Fibroblast of lung (primary cell): ENCODE results near the gene FAM3D. TPM values are rescaled to one million over a fixed set of nuclear protein-coding genes. Genes with fewer than 3 reads are reported as not detected.

Experiments
- DNase-seq, 2 donors: peaks; one replicate each; pipeline versions ENCODE4 v3.0.0 to v3.0.0-alpha.2; 2010; ENCODE audit warnings: low read depth in 2 of 2
- H2AFZ ChIP-seq: 2 replicates; pipeline ENCODE4 v1.5.1; 2012; ENCODE audit warnings: low read length, control low read depth, inconsistent platforms
- H3K27ac ChIP-seq: 2 replicates; pipeline ENCODE4 v1.5.1; 2011; ENCODE audit warnings: low read length, control low read depth; ENCODE audit not compliant: insufficient read depth
- H3K27me3 ChIP-seq: 2 replicates; pipeline ENCODE4 v1.5.1; 2011; ENCODE audit warnings: mild to moderate bottlenecking, low read length; ENCODE audit not compliant: control insufficient read depth, insufficient read depth
- H3K36me3 ChIP-seq: 2 replicates; pipeline ENCODE4 v1.5.1; 2011; ENCODE audit warnings: low read length; ENCODE audit not compliant: control insufficient read depth, insufficient read depth
- H3K4me1 ChIP-seq: 2 replicates; pipeline ENCODE4 v1.5.1; 2011; ENCODE audit warnings: low read length; ENCODE audit not compliant: control insufficient read depth, insufficient read depth; ENCODE audit errors: extremely low read depth
- H3K4me2 ChIP-seq: 2 replicates; pipeline ENCODE4 v1.5.1; 2011; ENCODE audit warnings: low read length, control low read depth; ENCODE audit not compliant: insufficient read depth; ENCODE audit errors: extremely low read depth
- H3K4me3 ChIP-seq, 4 experiments: fragments of 200-600 bp in 1 of 4; sonication (generic) in 1 of 4; replicated peaks in 1 of 4; 2 replicates each; pipeline ENCODE4 v1.5.1; 2011 to 2016; ENCODE audit warnings: low read length in 4 of 4, low read depth in 3 of 4, mild to moderate bottlenecking in 3 of 4, control low read depth in 2 of 4, inconsistent platforms in 1 of 4, mixed read lengths in 1 of 4; ENCODE audit not compliant: insufficient read depth in 1 of 4; ENCODE audit errors: control extremely low read depth in 1 of 4
- H3K79me2 ChIP-seq: 2 replicates; pipeline ENCODE4 v1.5.1; 2012; ENCODE audit warnings: mild to moderate bottlenecking, low read length, inconsistent platforms; ENCODE audit not compliant: control insufficient read depth, insufficient read depth
- H3K9ac ChIP-seq: 2 replicates; pipeline ENCODE4 v1.5.1; 2011; ENCODE audit warnings: mild to moderate bottlenecking, low read length, control low read depth; ENCODE audit not compliant: insufficient read depth
- H3K9me3 ChIP-seq: 2 replicates; pipeline ENCODE4 v1.5.1; 2012; ENCODE audit warnings: low read depth, low read length; ENCODE audit not compliant: control insufficient read depth, insufficient read depth
- H4K20me1 ChIP-seq: 2 replicates; pipeline ENCODE4 v1.5.1; 2011; ENCODE audit warnings: low read length; ENCODE audit not compliant: control insufficient read depth, insufficient read depth; ENCODE audit errors: extremely low read depth
- EZH2 ChIP-seq: IDR thresholded peaks from 2 replicates; pipeline ENCODE4 v1.5.1; 2012; ENCODE audit warnings: low read length, control low read depth, mild to moderate bottlenecking; ENCODE audit errors: missing control alignments
- polyA plus RNA-seq, 2 donors: library from polyadenylated mRNA; depleted of rRNA in 1 of 2; stranded (reverse) in 1 of 2; unstranded in 1 of 2; fragments of >200 nt; gene quantifications; 2 replicates each; pipeline ENCODE4 v1.2.1, GENCODE V29; 2011 to 2012; ENCODE audit warnings: missing spikeins in 1 of 2
- total RNA-seq: library from RNA; depleted of rRNA; stranded (reverse); fragments of >200 nt; gene quantifications from 2 replicates; pipeline ENCODE4 v1.2.1, GENCODE V29; 2014
- TF ChIP-seq, protein P1 (sequence below), 2 donors: IDR thresholded peaks in 1 of 2; conservative IDR thresholded peaks in 1 of 2; 1 replicate in 1 of 2; 2 replicates in 1 of 2; pipeline ENCODE4 v1.5.1; 2011 to 2012; ENCODE audit warnings: low read length in 2 of 2, control low read depth in 1 of 2, inconsistent platforms in 1 of 2, low read depth in 1 of 2, mild to moderate bottlenecking in 1 of 2

Gene FAM3D
- total and polyA plus RNA-seq, 2 donors (not counting 1 experiment from before 2014, with no cell fraction given): not detected

DNA sequence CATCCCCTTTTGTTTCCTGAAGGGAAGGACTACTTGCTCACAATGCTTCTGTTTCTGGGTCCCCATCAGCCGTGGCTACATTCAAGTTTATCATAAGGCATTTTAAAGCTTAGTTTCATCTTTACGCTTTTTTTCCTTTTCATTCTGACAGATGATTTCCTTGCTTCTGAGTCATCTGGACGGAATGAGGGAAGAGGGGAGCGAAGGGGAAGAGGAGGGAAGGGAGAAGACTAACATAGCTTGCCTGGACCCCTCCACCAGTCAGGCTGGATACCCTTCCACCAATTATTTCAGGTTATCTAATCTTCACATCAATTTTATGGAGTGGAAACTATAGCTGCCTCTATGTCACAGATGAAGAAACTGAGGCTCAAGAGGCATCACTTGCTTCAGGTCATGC lies 27.6 kb downstream of the FAM3D start:
- DNase-seq: peak; percentile 39 to 55
- no peak overlapping the region for H3K27ac ChIP-seq
- no peak overlapping the region for H3K9ac ChIP-seq
- H2AFZ ChIP-seq: no peak overlapping the region
- no peak overlapping the region for H3K4me2 ChIP-seq
- no peaks in the 10 kb centered on the region for H3K36me3 ChIP-seq
- no peaks in the 10 kb centered on the region for H3K27me3 ChIP-seq
- no peaks in the 10 kb centered on the region for H3K9me3 ChIP-seq
- H4K20me1 ChIP-seq: no peaks in the 10 kb centered on the region
- peaks cover 6% of the 10 kb centered on the region for H3K4me1 ChIP-seq
- TF ChIP-seq EZH2: no peak
- no peak overlapping the region for H3K4me3 ChIP-seq
- H3K79me2 ChIP-seq: no peaks in the 10 kb centered on the region

DNA sequence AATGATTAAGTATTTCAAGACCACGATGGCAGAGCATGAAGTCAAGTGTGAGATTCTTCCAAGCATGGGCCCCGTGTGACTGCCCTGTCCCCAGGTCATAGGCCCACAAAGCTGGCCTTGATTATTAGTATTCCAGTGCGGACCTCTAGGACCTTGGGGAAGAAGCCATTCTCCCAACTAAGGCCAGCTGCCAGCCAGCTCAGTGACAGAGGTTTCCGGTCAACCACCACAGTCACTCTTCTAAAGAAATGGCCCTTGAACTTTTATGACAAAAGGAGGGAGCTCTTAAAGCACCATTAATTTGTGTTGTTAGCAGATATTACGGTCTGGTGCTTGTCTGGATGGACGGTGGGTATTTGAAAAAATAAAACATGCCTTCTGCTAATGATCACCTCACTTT lies 28.0 kb downstream of the FAM3D start:
- H4K20me1 ChIP-seq: no peaks in the 10 kb centered on the region
- TF ChIP-seq, protein P1, sequence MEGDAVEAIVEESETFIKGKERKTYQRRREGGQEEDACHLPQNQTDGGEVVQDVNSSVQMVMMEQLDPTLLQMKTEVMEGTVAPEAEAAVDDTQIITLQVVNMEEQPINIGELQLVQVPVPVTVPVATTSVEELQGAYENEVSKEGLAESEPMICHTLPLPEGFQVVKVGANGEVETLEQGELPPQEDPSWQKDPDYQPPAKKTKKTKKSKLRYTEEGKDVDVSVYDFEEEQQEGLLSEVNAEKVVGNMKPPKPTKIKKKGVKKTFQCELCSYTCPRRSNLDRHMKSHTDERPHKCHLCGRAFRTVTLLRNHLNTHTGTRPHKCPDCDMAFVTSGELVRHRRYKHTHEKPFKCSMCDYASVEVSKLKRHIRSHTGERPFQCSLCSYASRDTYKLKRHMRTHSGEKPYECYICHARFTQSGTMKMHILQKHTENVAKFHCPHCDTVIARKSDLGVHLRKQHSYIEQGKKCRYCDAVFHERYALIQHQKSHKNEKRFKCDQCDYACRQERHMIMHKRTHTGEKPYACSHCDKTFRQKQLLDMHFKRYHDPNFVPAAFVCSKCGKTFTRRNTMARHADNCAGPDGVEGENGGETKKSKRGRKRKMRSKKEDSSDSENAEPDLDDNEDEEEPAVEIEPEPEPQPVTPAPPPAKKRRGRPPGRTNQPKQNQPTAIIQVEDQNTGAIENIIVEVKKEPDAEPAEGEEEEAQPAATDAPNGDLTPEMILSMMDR (conservative IDR thresholded peaks at IDR 0.05 in 1 of 2, IDR thresholded peaks at IDR 0.05 in 1 of 2; ENCODE audit: low read depth in 1 of 2, low read length in 2 of 2): no peak
- no peak for TF ChIP-seq EZH2
- no peak for DNase-seq
- H3K27ac ChIP-seq: no peak overlapping the region
- no peaks in the 10 kb centered on the region for H3K79me2 ChIP-seq
- no peak overlapping the region for H2AFZ ChIP-seq
- H3K4me2 ChIP-seq: no peak overlapping the region
- peaks cover 6% of the 10 kb centered on the region for H3K4me1 ChIP-seq
- H3K36me3 ChIP-seq: no peaks in the 10 kb centered on the region
- H3K4me3 ChIP-seq: no peak overlapping the region
- no peak overlapping the region for H3K9ac ChIP-seq
- no peaks in the 10 kb centered on the region for H3K27me3 ChIP-seq
- no peaks in the 10 kb centered on the region for H3K9me3 ChIP-seq

DNA sequence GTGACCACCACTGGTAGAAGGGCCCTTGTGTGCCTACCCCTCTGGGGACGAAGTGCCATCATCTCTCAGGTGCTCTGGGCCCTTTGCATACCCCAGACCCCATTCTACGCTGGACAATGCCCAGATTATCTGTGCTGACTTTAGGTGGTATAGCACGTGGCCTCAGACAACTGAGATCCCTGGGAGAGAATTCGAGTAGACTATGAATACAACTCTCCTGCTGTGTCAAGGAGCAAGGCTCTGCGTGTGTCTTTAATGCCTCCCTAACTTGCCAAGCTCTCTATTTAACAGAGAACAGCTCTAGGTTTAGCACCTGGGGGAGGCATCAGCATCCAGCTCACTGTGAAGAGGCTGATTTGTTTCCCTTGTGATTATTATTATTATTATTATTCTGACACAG lies 29.1 kb downstream of the FAM3D start:
- Histone ChIP-seq H3K9ac (no peak overlapping the region), H4K20me1 (no peaks in the 10 kb centered on the region), H3K9me3 (no peaks in the 10 kb centered on the region), H2AFZ (no peak overlapping the region), H3K79me2 (no peaks in the 10 kb centered on the region), H3K4me2 (no peak overlapping the region), H3K36me3 (no peaks in the 10 kb centered on the region), H3K27me3 (no peaks in the 10 kb centered on the region), H3K4me1 (peaks cover 6% of the 10 kb centered on the region), H3K27ac (no peak overlapping the region), H3K4me3 (no peak overlapping the region)
- no peak for DNase-seq
- TF ChIP-seq, protein P1 (conservative IDR thresholded peaks at IDR 0.05 in 1 of 2, IDR thresholded peaks at IDR 0.05 in 1 of 2; ENCODE audit: low read depth in 1 of 2, low read length in 2 of 2): no peak
- no peak for TF ChIP-seq EZH2
